Chondrocyte (in vitro differentiated cells): ENCODE results near the gene FER. TPM values are rescaled to one million over a fixed set of nuclear protein-coding genes. Genes with fewer than 3 reads are reported as not detected.
A peak's percentile ranks its signal among the peaks of the same experiment; 100 is the strongest.

Experiments
- DNase-seq: peaks from one replicate; pipeline ENCODE4 v3.0.0; 2021; ENCODE audit warnings: mixed read lengths, low spot score
- H3K27ac Mint-ChIP-seq: one replicate; pipeline ENCODE4 v1.8.0; 2021; ENCODE audit warnings: mild to moderate bottlenecking, moderate library complexity, mixed read lengths; ENCODE audit not compliant: unreplicated experiment
- H3K27me3 Mint-ChIP-seq: 2 replicates; pipeline ENCODE4 v1.8.0; 2021; ENCODE audit warnings: low read depth, mixed read lengths
- H3K36me3 Mint-ChIP-seq: 2 replicates; pipeline ENCODE4 v1.8.0; 2021; ENCODE audit warnings: low read depth, mixed read lengths
- H3K4me1 Mint-ChIP-seq: 2 replicates; pipeline ENCODE4 v1.8.0; 2021; ENCODE audit warnings: low read depth, mild to moderate bottlenecking, mixed read lengths
- H3K4me3 Mint-ChIP-seq: one replicate; pipeline ENCODE4 v1.8.0; 2021; ENCODE audit warnings: mild to moderate bottlenecking, moderate library complexity, mixed read lengths; ENCODE audit not compliant: unreplicated experiment
- H3K9me3 Mint-ChIP-seq: 2 replicates; pipeline ENCODE4 v1.8.0; 2021; ENCODE audit warnings: low read depth, mixed read lengths
- CTCF ChIP-seq: fragments of 200-600 bp; sonication (generic); IDR thresholded peaks from 2 replicates; pipeline ENCODE4 v1.5.0; 2021; ENCODE audit warnings: antibody characterized with exemption, mild to moderate bottlenecking, moderate library complexity
- total RNA-seq: library from RNA; stranded (reverse); gene quantifications from 3 replicates; pipeline ENCODE4 v1.2.1, GENCODE V29; 2021

Gene FER
- total RNA-seq, 1 donor from 2014 or later: 23.5 TPM

- Mint-ChIP-seq H3K27me3 (no peaks in the 10 kb centered on the region), H3K27ac (peak overlapping the region; percentile 98), H3K36me3 (no peaks in the 10 kb centered on the region), H3K9me3 (no peaks in the 10 kb centered on the region), H3K4me3 (peak overlapping the region; percentile 83), H3K4me1 (peaks cover 47% of the 10 kb centered on the region)
- TF ChIP-seq CTCF: no peak
- no peak for DNase-seq
These were observed 455 bp upstream of the FER start for GRCh38 chr5:108747111-108747773.

DNA sequence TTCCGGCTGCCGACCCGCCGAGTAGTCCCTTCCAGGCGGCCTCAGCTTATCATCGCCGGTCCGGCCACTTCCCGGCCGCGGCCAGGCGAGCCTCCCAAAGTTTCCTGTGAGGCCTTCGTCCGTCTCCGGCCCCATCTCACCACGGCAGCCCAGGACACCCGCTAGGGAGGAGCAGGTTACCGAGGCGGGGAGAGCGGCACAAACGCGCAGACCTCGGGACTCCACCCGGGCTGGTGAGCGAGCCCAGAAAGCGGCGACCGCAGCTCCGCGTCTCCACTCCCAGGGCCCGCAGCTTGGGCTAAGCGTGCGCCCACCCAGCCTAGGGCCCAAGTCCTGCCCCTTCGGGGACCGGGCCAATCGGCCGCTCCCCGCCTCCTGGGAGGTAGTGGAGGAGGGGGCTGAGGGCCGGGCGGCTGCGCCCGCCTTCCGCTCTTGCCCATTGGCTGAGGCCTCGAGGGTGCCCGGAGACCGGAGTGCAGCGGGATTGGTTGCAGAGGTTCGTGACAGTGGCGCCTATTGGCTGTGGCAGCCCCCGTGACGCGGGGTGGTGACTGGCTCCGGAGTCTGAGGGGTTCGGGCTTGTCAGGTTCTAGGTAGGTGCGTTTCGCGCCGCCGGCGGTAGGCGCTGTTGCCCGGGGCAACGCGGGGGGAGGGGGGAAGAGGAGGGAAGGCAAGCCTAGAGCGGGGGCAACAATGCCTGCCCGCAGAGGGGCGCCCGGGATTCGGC, 867 bp downstream of the FER start:
- peak; percentile 100 for DNase-seq
- Mint-ChIP-seq H3K27ac (peak overlapping the region; percentile 98), H3K4me3 (peak overlapping the region; percentile 83), H3K36me3 (no peaks in the 10 kb centered on the region), H3K9me3 (no peaks in the 10 kb centered on the region), H3K4me1 (peaks cover 54% of the 10 kb centered on the region), H3K27me3 (no peaks in the 10 kb centered on the region)
- TF ChIP-seq CTCF: peak; percentile 38

DNA sequence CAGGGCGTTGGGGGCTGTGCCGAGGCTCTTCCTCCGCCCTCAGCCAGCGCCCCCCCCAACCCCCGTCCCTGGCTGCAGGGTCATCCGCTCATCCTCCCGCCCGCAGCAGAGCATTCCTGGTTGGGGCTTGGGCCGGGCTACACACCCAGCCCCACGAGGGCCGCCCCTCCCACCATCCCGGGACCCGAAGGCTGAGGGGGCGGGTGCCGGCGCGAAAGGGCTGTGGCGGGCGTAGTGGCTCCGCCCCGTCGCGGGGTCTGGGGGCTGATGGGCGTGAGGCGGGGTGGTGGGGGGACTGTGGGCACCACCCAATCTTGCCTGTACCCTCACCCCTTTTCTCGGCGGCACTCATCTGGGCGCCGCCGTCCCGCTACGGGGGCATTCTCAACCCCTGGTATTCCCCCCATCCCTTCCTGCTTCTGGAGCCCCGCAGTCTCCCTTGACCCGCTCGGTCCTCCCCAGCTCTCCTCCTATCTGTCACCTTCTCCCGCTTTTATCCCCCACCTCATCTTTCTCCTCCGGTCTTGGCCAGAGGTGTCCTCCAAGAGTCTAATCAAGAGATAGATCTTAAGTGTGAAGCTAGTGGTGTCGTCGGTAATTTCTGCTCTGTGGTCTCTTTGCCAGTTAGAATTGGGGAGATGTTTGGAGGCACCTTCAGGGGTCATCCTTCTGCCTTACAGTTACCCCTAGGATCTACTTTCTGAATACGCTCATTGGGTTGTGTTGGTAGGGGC, 1.6 kb downstream of the FER start:
- H3K27me3 Mint-ChIP-seq: no peaks in the 10 kb centered on the region
- peak overlapping the region; percentile 81 for H3K27ac Mint-ChIP-seq
- TF ChIP-seq CTCF: no peak
- H3K9me3 Mint-ChIP-seq: no peaks in the 10 kb centered on the region
- H3K4me1 Mint-ChIP-seq: peaks cover 53% of the 10 kb centered on the region
- H3K4me3 Mint-ChIP-seq: peak overlapping the region; percentile 83
- DNase-seq: peak; percentile 92
- H3K36me3 Mint-ChIP-seq: no peaks in the 10 kb centered on the region

DNA sequence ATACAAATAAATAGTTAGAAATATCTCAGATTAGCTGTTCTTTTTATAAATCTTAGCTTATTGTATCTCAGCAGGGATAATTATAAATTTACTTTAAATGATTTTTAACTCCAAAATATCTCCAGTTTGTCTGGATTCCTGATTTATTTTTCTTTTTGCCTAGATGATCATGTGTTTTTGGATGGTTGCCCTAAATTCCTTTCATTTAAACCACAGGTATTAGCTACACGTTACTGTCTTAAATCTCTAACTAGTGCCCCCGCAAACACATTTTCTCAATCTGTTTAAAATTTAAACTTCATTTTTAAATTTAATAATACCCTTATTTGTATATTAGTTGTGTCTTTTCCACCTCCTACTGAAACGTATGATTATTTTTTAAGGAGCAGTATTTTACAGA, 5.6 kb downstream of the FER start:
- H3K4me1 Mint-ChIP-seq: peaks cover 38% of the 10 kb centered on the region
- no peak overlapping the region for H3K4me3 Mint-ChIP-seq
- H3K27me3 Mint-ChIP-seq: no peaks in the 10 kb centered on the region
- no peak for DNase-seq
- no peaks in the 10 kb centered on the region for H3K9me3 Mint-ChIP-seq
- no peaks in the 10 kb centered on the region for H3K36me3 Mint-ChIP-seq
- peak overlapping the region; percentile 76 for H3K27ac Mint-ChIP-seq
- no peak for TF ChIP-seq CTCF

GRCh38 chr5:108753877-108754276, 6.2 kb downstream of the FER start:
- peaks cover 38% of the 10 kb centered on the region for H3K4me1 Mint-ChIP-seq
- no peaks in the 10 kb centered on the region for H3K36me3 Mint-ChIP-seq
- peak overlapping the region; percentile 76 for H3K27ac Mint-ChIP-seq
- no peaks in the 10 kb centered on the region for H3K27me3 Mint-ChIP-seq
- DNase-seq: no peak
- no peak overlapping the region for H3K4me3 Mint-ChIP-seq
- H3K9me3 Mint-ChIP-seq: no peaks in the 10 kb centered on the region
- no peak for TF ChIP-seq CTCF
